HepG2 (cell line): ENCODE data around the gene MYLK3. TPM values are rescaled to one million over a fixed set of nuclear protein-coding genes. Genes with fewer than 3 reads are reported as not detected.

ENCODE experiments used
- ELF4 ChIP-seq: sonication (generic); formaldehyde crosslinking; IDR thresholded peaks from 2 replicates; pipeline ENCODE4 v1.5.0; 2020; ENCODE audit warnings: missing genetic modification reagents, mild to moderate bottlenecking, moderate library complexity, borderline replicate concordance
- ESRRA ChIP-seq: sonication (generic); formaldehyde crosslinking; IDR thresholded peaks from 2 replicates; pipeline ENCODE4 v1.5.1; 2020; ENCODE audit warnings: mild to moderate bottlenecking, low read depth, missing genetic modification reagents
- GATAD1 ChIP-seq: IDR thresholded peaks from 2 replicates; pipeline ENCODE4 v1.6.1; 2016; ENCODE audit warnings: missing genetic modification reagents, missing compliant biosample characterization
- HNRNPL ChIP-seq: fragments of 200-400 bp; formaldehyde crosslinking; IDR thresholded peaks from 2 replicates; pipeline ENCODE4 v1.6.1; 2017; ENCODE audit warnings: mild to moderate bottlenecking, low read depth, low read length
- IKZF1 ChIP-seq: fragments of 450-650 bp; IDR thresholded peaks from 2 replicates; pipeline ENCODE4 v1.7.1; 2016
- MED1 ChIP-seq: sonication (generic); formaldehyde crosslinking; IDR thresholded peaks from 2 replicates; pipeline ENCODE4 v1.4.0; 2020; ENCODE audit warnings: missing genetic modification reagents
- MTF2 ChIP-seq: sonication (generic); formaldehyde crosslinking; IDR thresholded peaks from 2 replicates; pipeline ENCODE4 v1.5.0; 2020; ENCODE audit warnings: missing genetic modification reagents, borderline replicate concordance
- NBN ChIP-seq: fragments of 450-650 bp; conservative IDR thresholded peaks from 2 replicates; pipeline ENCODE4 v1.6.1; 2017
- PHF21A ChIP-seq: sonication (generic); formaldehyde crosslinking; IDR thresholded peaks from 2 replicates; pipeline ENCODE4 v1.5.0; 2020; ENCODE audit warnings: mild to moderate bottlenecking, missing genetic modification reagents
- RFXANK ChIP-seq: IDR thresholded peaks from 2 replicates; pipeline ENCODE4 v1.6.1; 2016
- SNAPC2 ChIP-seq: sonication (generic); formaldehyde crosslinking; IDR thresholded peaks from 2 replicates; pipeline ENCODE4 v1.8.1; 2022; ENCODE audit warnings: mild to moderate bottlenecking, missing genetic modification reagents
- THAP11 ChIP-seq: IDR thresholded peaks from 2 replicates; pipeline ENCODE4 v1.6.1; 2016; ENCODE audit warnings: missing biosample characterization, missing genetic modification reagents
- ZFP62 ChIP-seq: sonication (generic); formaldehyde crosslinking; IDR thresholded peaks from 2 replicates; pipeline ENCODE4 v1.4.0; 2020; ENCODE audit warnings: missing genetic modification reagents
- ZFY ChIP-seq: sonication (generic); formaldehyde crosslinking; IDR thresholded peaks from 2 replicates; pipeline ENCODE4 v1.4.0; 2020; ENCODE audit warnings: missing genetic modification reagents
- ZKSCAN1 ChIP-seq: fragments of 150-350 bp; IDR thresholded peaks from 2 replicates; pipeline ENCODE4 v1.6.1; 2014; ENCODE audit warnings: low read length
- ZNF260 ChIP-seq: sonication (generic); formaldehyde crosslinking; IDR thresholded peaks from 2 replicates; pipeline ENCODE4 v1.4.0; 2020; ENCODE audit warnings: missing genetic modification reagents, low read depth, mild to moderate bottlenecking, borderline replicate concordance
- ZNF354B ChIP-seq: sonication (generic); formaldehyde crosslinking; IDR thresholded peaks from 2 replicates; pipeline ENCODE4 v1.8.0; 2022; ENCODE audit warnings: mild to moderate bottlenecking, missing genetic modification reagents
- ZNF547 ChIP-seq: sonication (generic); formaldehyde crosslinking; IDR thresholded peaks from 2 replicates; pipeline ENCODE4 v1.5.1; 2020; ENCODE audit warnings: mild to moderate bottlenecking, missing genetic modification reagents
- polyA plus RNA-seq, 8 experiments: library from polyadenylated mRNA; depleted of rRNA in 3 of 8; stranded (reverse) in 7 of 8; unstranded in 1 of 8; fragments of >200 nt; fragmentation: Illumina TruSeq in 4 of 8; extraction: Trizol in 4 of 8; gene quantifications; 2 replicates each; pipeline versions ENCODE4 v1.2.1 to v1.2.3, GENCODE V29; 2011 to 2016; ENCODE audit warnings: low read depth in 4 of 8, missing spikeins in 1 of 8, mixed read lengths in 1 of 8; ENCODE audit not compliant: insufficient read depth in 1 of 8
- total RNA-seq, 5 experiments: library from RNA; depleted of rRNA; stranded (reverse); fragments of >200 nt; fragmentation: Illumina TruSeq; extraction: Trizol; gene quantifications; 2 replicates each; pipeline ENCODE4 v1.2.3, GENCODE V29; 2016; ENCODE audit warnings: low read depth in 1 of 5
- TF ChIP-seq, protein P1 (sequence below): sonication (generic); formaldehyde crosslinking; IDR thresholded peaks from 2 replicates; pipeline ENCODE4 v1.5.0; 2020; ENCODE audit warnings: mild to moderate bottlenecking, missing genetic modification reagents
- TF ChIP-seq, protein P2 (sequence below): IDR thresholded peaks from 2 replicates; pipeline ENCODE4 v1.6.1; 2012; ENCODE audit warnings: low read depth, low read length, improper control_type of control experiment
- TF ChIP-seq, protein P3 (sequence below): sonication (generic); formaldehyde crosslinking; IDR thresholded peaks from 2 replicates; pipeline ENCODE4 v1.5.1; 2020; ENCODE audit warnings: missing genetic modification reagents, mild to moderate bottlenecking, borderline replicate concordance
- TF ChIP-seq, protein P4 (sequence below): sonication (generic); formaldehyde crosslinking; IDR thresholded peaks from 2 replicates; pipeline ENCODE4 v1.9.0; 2022; ENCODE audit warnings: missing genetic modification reagents, mild to moderate bottlenecking, borderline replicate concordance
- TF ChIP-seq, protein P5 (sequence below): sonication (generic); formaldehyde crosslinking; IDR thresholded peaks from 2 replicates; pipeline ENCODE4 v1.4.0; 2020; ENCODE audit warnings: missing genetic modification reagents

MYLK3 gene
- total and polyA plus RNA-seq, 2 of the 13 experiments (the other 11 are each of a cell fraction or from before 2014, with no cell fraction given): 0.04 to 0.18 TPM

DNA sequence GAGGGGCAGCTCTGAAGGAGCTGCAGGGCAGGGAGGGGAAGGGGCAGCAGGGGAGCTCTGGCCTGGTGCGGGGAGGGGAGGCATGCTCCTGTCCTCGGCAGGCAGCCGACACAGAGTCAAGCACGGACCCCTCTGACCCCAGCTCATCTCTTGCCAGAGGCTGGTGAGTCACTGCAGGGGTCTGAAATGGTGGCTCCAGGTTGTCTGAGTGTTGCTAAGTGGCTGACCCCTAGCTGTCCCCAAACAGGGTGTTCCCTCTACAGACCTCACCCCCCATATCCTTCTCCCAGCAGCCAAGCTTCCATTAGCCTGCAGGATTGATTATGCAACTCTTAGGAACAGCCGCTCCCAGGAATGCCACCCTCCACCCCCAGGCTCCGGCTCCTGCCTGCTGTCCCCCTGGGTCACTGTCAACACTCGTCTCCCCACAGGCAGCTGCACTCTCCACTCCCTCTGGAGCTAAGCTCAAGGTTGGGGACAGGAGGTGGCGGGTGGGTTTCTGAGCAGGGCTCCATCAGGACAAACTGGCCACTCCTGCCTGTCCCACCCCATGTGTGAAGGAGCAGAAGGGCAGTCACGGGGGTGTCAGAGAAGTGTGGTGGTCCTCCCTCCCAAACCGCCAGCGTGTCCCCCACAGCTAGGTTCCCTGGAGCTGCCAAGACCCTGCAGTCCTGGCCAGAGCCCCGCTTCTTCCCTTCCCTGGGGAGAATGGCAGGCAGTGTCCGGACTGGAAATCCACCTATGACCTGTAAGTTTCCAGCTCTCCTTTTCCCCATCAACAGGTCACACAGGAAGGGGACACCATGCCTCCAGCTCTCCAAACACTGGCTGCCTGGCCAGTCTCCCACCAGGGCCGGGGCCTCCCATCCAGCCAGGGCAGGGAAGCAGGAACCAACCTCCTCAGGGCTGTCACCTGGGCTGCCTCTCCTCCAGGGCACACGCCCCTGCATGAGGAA is 1.0 kb downstream of the MYLK3 start (continued):
- TF ChIP-seq, protein P1, sequence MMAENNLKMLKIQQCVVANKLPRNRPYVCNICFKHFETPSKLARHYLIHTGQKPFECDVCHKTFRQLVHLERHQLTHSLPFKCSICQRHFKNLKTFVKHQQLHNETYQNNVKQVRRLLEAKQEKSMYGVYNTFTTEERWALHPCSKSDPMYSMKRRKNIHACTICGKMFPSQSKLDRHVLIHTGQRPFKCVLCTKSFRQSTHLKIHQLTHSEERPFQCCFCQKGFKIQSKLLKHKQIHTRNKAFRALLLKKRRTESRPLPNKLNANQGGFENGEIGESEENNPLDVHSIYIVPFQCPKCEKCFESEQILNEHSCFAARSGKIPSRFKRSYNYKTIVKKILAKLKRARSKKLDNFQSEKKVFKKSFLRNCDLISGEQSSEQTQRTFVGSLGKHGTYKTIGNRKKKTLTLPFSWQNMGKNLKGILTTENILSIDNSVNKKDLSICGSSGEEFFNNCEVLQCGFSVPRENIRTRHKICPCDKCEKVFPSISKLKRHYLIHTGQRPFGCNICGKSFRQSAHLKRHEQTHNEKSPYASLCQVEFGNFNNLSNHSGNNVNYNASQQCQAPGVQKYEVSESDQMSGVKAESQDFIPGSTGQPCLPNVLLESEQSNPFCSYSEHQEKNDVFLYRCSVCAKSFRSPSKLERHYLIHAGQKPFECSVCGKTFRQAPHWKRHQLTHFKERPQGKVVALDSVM: no peak
- TF ChIP-seq ZFP62 (CRISPR knock-in tag) (no peak), MTF2 (CRISPR knock-in tag) (no peak), ZKSCAN1 (no peak), IKZF1 (no peak), NBN (no peak), ZNF547 (CRISPR knock-in tag) (no peak), MED1 (CRISPR knock-in tag) (no peak), RFXANK (CRISPR knock-in tag) (no peak), GATAD1 (no peak), PHF21A (CRISPR knock-in tag) (0 out of 2 replicates have a peak, but pooled peaks have one; percentile 43), ELF4 (CRISPR knock-in tag) (no peak), ZNF260 (CRISPR knock-in tag) (0 out of 2 replicates have a peak, but pooled peaks have one; percentile 56), HNRNPL (no peak), ZNF354B (CRISPR knock-in tag) (no peak), THAP11 (CRISPR knock-in tag) (no peak), ESRRA (CRISPR knock-in tag) (no peak), SNAPC2 (CRISPR knock-in tag) (no peak), ZFY (no peak)
- TF ChIP-seq, protein P2, sequence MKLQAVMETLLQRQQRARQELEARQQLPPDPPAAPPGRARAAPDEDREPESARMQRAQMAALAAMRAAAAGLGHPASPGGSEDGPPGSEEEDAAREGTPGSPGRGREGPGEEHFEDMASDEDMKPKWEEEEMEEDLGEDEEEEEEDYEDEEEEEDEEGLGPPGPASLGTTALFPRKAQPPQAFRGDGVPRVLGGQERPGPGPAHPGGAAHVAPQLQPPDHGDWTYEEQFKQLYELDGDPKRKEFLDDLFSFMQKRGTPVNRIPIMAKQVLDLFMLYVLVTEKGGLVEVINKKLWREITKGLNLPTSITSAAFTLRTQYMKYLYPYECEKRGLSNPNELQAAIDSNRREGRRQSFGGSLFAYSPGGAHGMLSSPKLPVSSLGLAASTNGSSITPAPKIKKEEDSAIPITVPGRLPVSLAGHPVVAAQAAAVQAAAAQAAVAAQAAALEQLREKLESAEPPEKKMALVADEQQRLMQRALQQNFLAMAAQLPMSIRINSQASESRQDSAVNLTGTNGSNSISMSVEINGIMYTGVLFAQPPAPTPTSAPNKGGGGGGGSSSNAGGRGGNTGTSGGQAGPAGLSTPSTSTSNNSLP: no peak
- TF ChIP-seq, protein P3, sequence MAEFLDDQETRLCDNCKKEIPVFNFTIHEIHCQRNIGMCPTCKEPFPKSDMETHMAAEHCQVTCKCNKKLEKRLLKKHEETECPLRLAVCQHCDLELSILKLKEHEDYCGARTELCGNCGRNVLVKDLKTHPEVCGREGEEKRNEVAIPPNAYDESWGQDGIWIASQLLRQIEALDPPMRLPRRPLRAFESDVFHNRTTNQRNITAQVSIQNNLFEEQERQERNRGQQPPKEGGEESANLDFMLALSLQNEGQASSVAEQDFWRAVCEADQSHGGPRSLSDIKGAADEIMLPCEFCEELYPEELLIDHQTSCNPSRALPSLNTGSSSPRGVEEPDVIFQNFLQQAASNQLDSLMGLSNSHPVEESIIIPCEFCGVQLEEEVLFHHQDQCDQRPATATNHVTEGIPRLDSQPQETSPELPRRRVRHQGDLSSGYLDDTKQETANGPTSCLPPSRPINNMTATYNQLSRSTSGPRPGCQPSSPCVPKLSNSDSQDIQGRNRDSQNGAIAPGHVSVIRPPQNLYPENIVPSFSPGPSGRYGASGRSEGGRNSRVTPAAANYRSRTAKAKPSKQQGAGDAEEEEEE (CRISPR knock-in tag): no peak
- TF ChIP-seq, protein P4, sequence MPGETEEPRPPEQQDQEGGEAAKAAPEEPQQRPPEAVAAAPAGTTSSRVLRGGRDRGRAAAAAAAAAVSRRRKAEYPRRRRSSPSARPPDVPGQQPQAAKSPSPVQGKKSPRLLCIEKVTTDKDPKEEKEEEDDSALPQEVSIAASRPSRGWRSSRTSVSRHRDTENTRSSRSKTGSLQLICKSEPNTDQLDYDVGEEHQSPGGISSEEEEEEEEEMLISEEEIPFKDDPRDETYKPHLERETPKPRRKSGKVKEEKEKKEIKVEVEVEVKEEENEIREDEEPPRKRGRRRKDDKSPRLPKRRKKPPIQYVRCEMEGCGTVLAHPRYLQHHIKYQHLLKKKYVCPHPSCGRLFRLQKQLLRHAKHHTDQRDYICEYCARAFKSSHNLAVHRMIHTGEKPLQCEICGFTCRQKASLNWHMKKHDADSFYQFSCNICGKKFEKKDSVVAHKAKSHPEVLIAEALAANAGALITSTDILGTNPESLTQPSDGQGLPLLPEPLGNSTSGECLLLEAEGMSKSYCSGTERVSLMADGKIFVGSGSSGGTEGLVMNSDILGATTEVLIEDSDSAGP (CRISPR knock-in tag): peak; percentile 47; the same call in 1 of the 2 replicates
- TF ChIP-seq, protein P5, sequence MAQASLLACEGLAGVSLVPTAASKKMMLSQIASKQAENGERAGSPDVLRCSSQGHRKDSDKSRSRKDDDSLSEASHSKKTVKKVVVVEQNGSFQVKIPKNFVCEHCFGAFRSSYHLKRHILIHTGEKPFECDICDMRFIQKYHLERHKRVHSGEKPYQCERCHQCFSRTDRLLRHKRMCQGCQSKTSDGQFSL (CRISPR knock-in tag): 0 out of 2 replicates have a peak, but pooled peaks have one; percentile 62
